DMS153 treated with DMSO at 0.1 percent for 48 hours (cell line): ENCODE measurements around the gene SPRR2F.

Experiments
- DNase-seq: peaks from one replicate; lab custom pipeline; 2025; ENCODE audit not compliant: unreplicated experiment; lab: John Stamatoyannopoulos, UW

The SPRR2F gene

GRCh38 chr1:153072806-153073726, 40.2 kb downstream of the SPRR2F start:
- DNase-seq, result no peak

GRCh38 chr1:153071511-153071910, 41.8 kb downstream of the SPRR2F start, which contains the start of gene SPRR2B:
Gene SPRR2B, minus strand, starts transcription at chr1:153071611. Its CDS starts 772 bp downstream, at chr1:153070839.
- no peak for DNase-seq

DNA sequence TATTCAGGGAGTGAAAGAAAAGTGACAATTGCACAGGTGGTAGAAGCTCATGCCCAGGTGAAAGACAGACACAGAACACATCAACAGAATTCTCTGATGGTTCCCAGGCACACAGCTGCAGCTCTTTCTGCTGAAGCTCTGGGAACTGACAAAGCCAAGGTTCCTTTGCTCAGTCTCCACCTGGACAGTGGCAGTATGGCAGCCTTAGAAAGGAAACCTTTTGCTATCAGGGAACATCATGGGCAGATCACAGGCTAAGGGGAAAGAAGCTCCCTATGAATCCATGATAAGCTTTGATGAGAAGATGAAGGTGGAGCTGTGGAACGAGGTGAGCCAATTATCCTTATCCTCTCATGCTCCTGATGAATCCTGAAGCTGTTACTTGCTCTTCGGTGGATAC, 43.1 kb downstream of the SPRR2F start:
- no peak for DNase-seq
